Ishikawa (cell line): ENCODE results near the gene RPUSD4.
A peak's percentile ranks its signal among the peaks of the same experiment; 100 is the strongest.

Experiments
- CEBPB ChIP-seq: IDR thresholded peaks from 2 replicates; pipeline ENCODE4 v1.6.1; 2012
- CREB1 ChIP-seq: IDR thresholded peaks from 2 replicates; pipeline ENCODE4 v1.6.1; 2012; ENCODE audit warnings: low read depth
- EGR1 ChIP-seq: IDR thresholded peaks from 2 replicates; pipeline ENCODE4 v1.6.1; 2012
- EP300 ChIP-seq: IDR thresholded peaks from 2 replicates; pipeline ENCODE4 v1.6.1; 2012; ENCODE audit warnings: borderline replicate concordance
- FOXM1 ChIP-seq: IDR thresholded peaks from 2 replicates; pipeline ENCODE4 v1.6.1; 2012; ENCODE audit warnings: low read depth, borderline replicate concordance
- MAX ChIP-seq: IDR thresholded peaks from 2 replicates; pipeline ENCODE4 v1.6.1; 2012
- NFIC ChIP-seq: IDR thresholded peaks from 2 replicates; pipeline ENCODE4 v1.6.1; 2012
- RAD21 ChIP-seq: IDR thresholded peaks from 2 replicates; pipeline ENCODE4 v1.6.1; 2012; ENCODE audit warnings: low read depth
- REST ChIP-seq: IDR thresholded peaks from 2 replicates; pipeline ENCODE4 v1.6.1; 2012; ENCODE audit warnings: low read depth, mild to moderate bottlenecking
- TAF1 ChIP-seq: IDR thresholded peaks from 2 replicates; pipeline ENCODE4 v1.6.1; 2012; ENCODE audit warnings: low read depth, mild to moderate bottlenecking
- TCF12 ChIP-seq: IDR thresholded peaks from 2 replicates; pipeline ENCODE4 v1.6.1; 2012; ENCODE audit warnings: low read depth
- TEAD4 ChIP-seq: IDR thresholded peaks from 2 replicates; pipeline ENCODE4 v1.6.1; 2012
- USF1 ChIP-seq: IDR thresholded peaks from 2 replicates; pipeline ENCODE4 v1.6.1; 2012
- YY1 ChIP-seq: IDR thresholded peaks from 2 replicates; pipeline ENCODE4 v1.6.1; 2012; ENCODE audit warnings: low read depth
- ZBTB7A ChIP-seq: IDR thresholded peaks from 2 replicates; pipeline ENCODE4 v1.6.1; 2012; ENCODE audit warnings: low read depth

Gene RPUSD4, protein sequence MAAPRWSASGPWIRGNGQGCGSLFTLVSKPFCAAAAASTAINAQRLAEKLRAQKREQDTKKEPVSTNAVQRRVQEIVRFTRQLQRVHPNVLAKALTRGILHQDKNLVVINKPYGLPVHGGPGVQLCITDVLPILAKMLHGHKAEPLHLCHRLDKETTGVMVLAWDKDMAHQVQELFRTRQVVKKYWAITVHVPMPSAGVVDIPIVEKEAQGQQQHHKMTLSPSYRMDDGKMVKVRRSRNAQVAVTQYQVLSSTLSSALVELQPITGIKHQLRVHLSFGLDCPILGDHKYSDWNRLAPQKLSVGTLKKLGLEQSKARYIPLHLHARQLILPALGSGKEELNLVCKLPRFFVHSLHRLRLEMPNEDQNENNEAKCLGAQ

GRCh38 chr11:126211236-126212088, at the start of gene RPUSD4, which contains the start of gene FAM118B:
Gene RPUSD4 (minus strand): TSS chr11:126211650. CDS start chr11:126211638, 12 bp downstream.
Gene FAM118B (plus strand): TSS chr11:126211782. CDS start chr11:126235002, 23,220 bp downstream.
- no peak for TF ChIP-seq FOXM1
- TF ChIP-seq NFIC = no peak
- TF ChIP-seq YY1 = peak; percentile 99
- no peak for TF ChIP-seq REST
- peak; percentile 24; the same call in 1 of the 2 replicates for TF ChIP-seq TCF12
- TF ChIP-seq RAD21 = no peak
- TF ChIP-seq MAX = peak; percentile 95
- TF ChIP-seq ZBTB7A = no peak
- peak; percentile 99 for TF ChIP-seq TAF1
- peak; percentile 44; the same call in 1 of the 2 replicates for TF ChIP-seq EGR1
- no peak for TF ChIP-seq TEAD4
- TF ChIP-seq CEBPB = no peak; the same call in 1 of the 2 replicates
- no peak for TF ChIP-seq CREB1
- peak; percentile 100 for TF ChIP-seq USF1

DNA sequence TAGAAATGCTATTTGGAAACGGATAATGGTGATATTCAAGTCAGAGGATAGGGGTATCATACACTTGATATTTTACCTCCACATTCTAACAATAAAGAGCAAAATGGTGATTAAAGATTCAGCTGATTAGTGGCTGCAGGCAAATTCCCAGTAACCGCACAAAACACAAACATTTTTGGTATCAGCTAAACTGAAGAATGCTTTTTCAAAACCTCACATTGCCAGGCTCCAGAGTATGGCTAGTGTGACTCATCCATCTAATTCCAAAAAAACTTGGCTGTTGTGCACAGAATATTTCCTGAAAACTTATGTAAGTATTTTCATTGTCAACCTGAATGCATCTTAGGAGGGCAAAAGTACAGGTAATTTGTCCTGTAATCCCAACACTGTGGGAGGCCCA, 46.3 kb upstream of the RPUSD4 start:
- TF ChIP-seq TEAD4 (no peak), MAX (no peak), RAD21 (no peak), YY1 (no peak), CREB1 (no peak), ZBTB7A (no peak), CEBPB (no peak), TAF1 (no peak), EP300 (no peak), EGR1 (no peak), USF1 (no peak), REST (no peak), FOXM1 (no peak), NFIC (no peak), TCF12 (no peak)

- TF ChIP-seq MAX (no peak), CEBPB (peak; percentile 55; the same call in 1 of the 2 replicates)
Measured at GRCh38 chr11:126257144-126257543, 45.7 kb upstream of the RPUSD4 start.

- TF ChIP-seq EGR1 (no peak), USF1 (no peak), REST (no peak), EP300 (no peak), RAD21 (no peak)
Measured at GRCh38 chr11:126256216-126256615, 44.8 kb upstream of the RPUSD4 start.
